Osteocyte (in vitro differentiated cells): ENCODE results near the gene DCAF6. TPM values are rescaled to one million over a fixed set of nuclear protein-coding genes. Genes with fewer than 3 reads are reported as not detected.

Source experiments
- DNase-seq: peaks from one replicate; pipeline ENCODE4 v3.0.0; 2021; ENCODE audit warnings: mixed read lengths; ENCODE audit not compliant: unreplicated experiment; ENCODE audit errors: extremely low spot score
- H3K27ac Mint-ChIP-seq: one replicate; pipeline ENCODE4 v1.8.0; 2021; ENCODE audit warnings: mild to moderate bottlenecking, mixed read lengths; ENCODE audit not compliant: unreplicated experiment
- H3K27me3 Mint-ChIP-seq: one replicate; pipeline ENCODE4 v1.8.0; 2021; ENCODE audit warnings: mixed read lengths; ENCODE audit not compliant: unreplicated experiment
- H3K36me3 Mint-ChIP-seq: one replicate; pipeline ENCODE4 v1.8.0; 2021; ENCODE audit warnings: mixed read lengths; ENCODE audit not compliant: unreplicated experiment
- H3K4me1 Mint-ChIP-seq: one replicate; pipeline ENCODE4 v1.8.0; 2021; ENCODE audit warnings: mixed read lengths; ENCODE audit not compliant: unreplicated experiment
- H3K4me3 Mint-ChIP-seq: one replicate; pipeline ENCODE4 v1.8.0; 2021; ENCODE audit warnings: mild to moderate bottlenecking, moderate library complexity, mixed read lengths; ENCODE audit not compliant: unreplicated experiment
- H3K9me3 Mint-ChIP-seq: one replicate; pipeline ENCODE4 v1.8.0; 2021; ENCODE audit warnings: mixed read lengths; ENCODE audit not compliant: unreplicated experiment
- CTCF ChIP-seq: fragments of 200-600 bp; sonication (generic); IDR thresholded peaks from 2 replicates; pipeline ENCODE4 v1.5.0; 2021; ENCODE audit warnings: antibody characterized with exemption, mild to moderate bottlenecking, moderate library complexity
- total RNA-seq: library from RNA; stranded (reverse); gene quantifications from 2 replicates; pipeline ENCODE4 v1.2.1, GENCODE V29; 2021

Gene DCAF6
- total RNA-seq, 1 donor from 2014 or later, result 56.8 TPM

- DNase-seq, result no peak
- H3K36me3 Mint-ChIP-seq, result peaks cover 17% of the 10 kb centered on the region
- H3K9me3 Mint-ChIP-seq, result no peaks in the 10 kb centered on the region
- H3K27me3 Mint-ChIP-seq, result no peaks in the 10 kb centered on the region
- no peak for TF ChIP-seq CTCF
- no peak overlapping the region for H3K27ac Mint-ChIP-seq
- H3K4me3 Mint-ChIP-seq, result no peak overlapping the region
- no peaks in the 10 kb centered on the region for H3K4me1 Mint-ChIP-seq
Measured at GRCh38 chr1:168105846-168106245, 169.4 kb downstream of the DCAF6 start.

- DNase-seq, result no peak
- Mint-ChIP-seq H3K36me3 (peaks cover 17% of the 10 kb centered on the region), H3K27ac (no peak overlapping the region), H3K27me3 (no peaks in the 10 kb centered on the region), H3K4me1 (no peaks in the 10 kb centered on the region), H3K4me3 (no peak overlapping the region), H3K9me3 (no peaks in the 10 kb centered on the region)
- TF ChIP-seq CTCF, result no peak
Measured at GRCh38 chr1:168106274-168106673, 169.8 kb downstream of the DCAF6 start.

GRCh38 chr1:168110896-168111545 lies 174.5 kb downstream of the DCAF6 start:
- TF ChIP-seq CTCF, result no peak
- Mint-ChIP-seq H3K27me3 (no peaks in the 10 kb centered on the region), H3K4me1 (peaks cover 14% of the 10 kb centered on the region), H3K27ac (no peak overlapping the region), H3K36me3 (peaks cover 7% of the 10 kb centered on the region), H3K4me3 (no peak overlapping the region), H3K9me3 (no peaks in the 10 kb centered on the region)
- peak; percentile 15 for DNase-seq

GRCh38 chr1:168112673-168113305 lies 176.3 kb downstream of the DCAF6 start:
- Mint-ChIP-seq H3K27me3 (no peaks in the 10 kb centered on the region), H3K4me3 (no peak overlapping the region), H3K27ac (peak overlapping the region; percentile 77), H3K4me1 (peaks cover 14% of the 10 kb centered on the region), H3K36me3 (peaks cover 9% of the 10 kb centered on the region), H3K9me3 (no peaks in the 10 kb centered on the region)
- peak; percentile 93 for DNase-seq
- TF ChIP-seq CTCF, result no peak

GRCh38 chr1:168114845-168115244 lies 178.4 kb downstream of the DCAF6 start:
- Mint-ChIP-seq H3K4me1 (peaks cover 14% of the 10 kb centered on the region), H3K9me3 (no peaks in the 10 kb centered on the region), H3K4me3 (no peak overlapping the region), H3K27me3 (no peaks in the 10 kb centered on the region), H3K27ac (no peak overlapping the region), H3K36me3 (peaks cover 13% of the 10 kb centered on the region)
- TF ChIP-seq CTCF, result no peak
- peak; percentile 51 for DNase-seq
